Spleen (tissue), 11 donors: ENCODE data around the gene ZNF76. TPM values are rescaled to one million over a fixed set of nuclear protein-coding genes. Genes with fewer than 3 reads are reported as not detected.

Experiments used
- DNase-seq: peaks from one replicate; pipeline ENCODE4 v3.0.0-alpha.2; 2020
- H3K27ac ChIP-seq, 8 donors: fragments of 200-600 bp; sonication (generic) in 7 of 8; 1 replicate in 4 of 8; 2 replicates in 4 of 8; pipeline versions ENCODE4 v1.5.0 to v1.8.0; 2016 to 2021; ENCODE audit warnings: inconsistent platforms in 4 of 8, mild to moderate bottlenecking in 4 of 8, moderate library complexity in 1 of 8
- H3K27me3 ChIP-seq, 7 donors: fragments of 200-600 bp; sonication (generic) in 6 of 7; replicated peaks in 1 of 7; 1 replicate in 4 of 7; 2 replicates in 3 of 7; pipeline versions ENCODE4 v1.5.0 to v1.8.0; 2016 to 2021; ENCODE audit warnings: inconsistent platforms in 3 of 7, mild to moderate bottlenecking in 1 of 7
- H3K36me3 ChIP-seq, 6 donors: fragments of 200-600 bp; sonication (generic) in 5 of 6; 1 replicate in 4 of 6; 2 replicates in 2 of 6; pipeline versions ENCODE4 v1.5.0 to v1.8.0; 2016 to 2021; ENCODE audit warnings: inconsistent platforms in 2 of 6
- H3K4me1 ChIP-seq, 6 donors: fragments of 200-600 bp; sonication (generic) in 5 of 6; 1 replicate in 3 of 6; 2 replicates in 3 of 6; pipeline versions ENCODE4 v1.5.0 to v1.8.0; 2016 to 2021; ENCODE audit warnings: inconsistent platforms in 3 of 6
- H3K4me3 ChIP-seq, 8 donors: fragments of 200-600 bp; sonication (generic) in 7 of 8; 1 replicate in 4 of 8; 2 replicates in 4 of 8; pipeline versions ENCODE4 v1.5.0 to v1.8.0; 2016 to 2021; ENCODE audit warnings: inconsistent platforms in 4 of 8, mild to moderate bottlenecking in 4 of 8, moderate library complexity in 2 of 8
- H3K9me3 ChIP-seq, 8 donors: fragments of 200-600 bp; sonication (generic) in 7 of 8; 1 replicate in 4 of 8; 2 replicates in 4 of 8; pipeline versions ENCODE4 v1.5.0 to v1.8.0; 2016 to 2021; ENCODE audit warnings: inconsistent platforms in 4 of 8
- CTCF ChIP-seq, 11 experiments: fragments of 200-600 bp in 7 of 11; fragments of 450-650 bp in 4 of 11; sonication (generic) in 4 of 11; IDR thresholded peaks in 8 of 11; conservative IDR thresholded peaks in 3 of 11; 1 replicate in 7 of 11; 2 replicates in 4 of 11; pipeline versions ENCODE4 v1.4.0 to v1.8.0; 2016 to 2021; ENCODE audit warnings: antibody characterized with exemption in 11 of 11, inconsistent platforms in 4 of 11, mild to moderate bottlenecking in 1 of 11
- POLR2A ChIP-seq, 3 donors: fragments of 450-650 bp; IDR thresholded peaks; one replicate each; pipeline ENCODE4 v1.5.1; 2017; ENCODE audit warnings: antibody characterized with exemption in 3 of 3, mild to moderate bottlenecking in 1 of 3
- POLR2AphosphoS5 ChIP-seq, 3 donors: sonication (generic); formaldehyde crosslinking; IDR thresholded peaks; one replicate each; pipeline ENCODE4 v1.5.1; 2017; ENCODE audit warnings: antibody characterized with exemption in 3 of 3
- WGBS, 5 donors: extraction: QIAGEN DNeasy Blood & Tissue Kit in 3 of 5; methylation state at CpG; one replicate each; pipeline versions ENCODE4 v1.1.5 to v1.1.7; 2013 to 2018; 5-methylcytosine and 5-hydroxymethylcytosine counted together
- intact Hi-C: fragments of 100-400 bp; cut with DNase I; formaldehyde crosslinking; loops from one replicate; pipeline ENCODE4 v1.15.0; 2023; ENCODE audit warnings: low total_unique reads
- polyA plus RNA-seq, 3 donors: library from polyadenylated mRNA; stranded (reverse); fragments of 200-250 nt; gene quantifications; one replicate each; pipeline ENCODE4 v1.2.1, GENCODE V29; 2013
- total RNA-seq, 7 donors: library from RNA; depleted of rRNA in 3 of 7; stranded (reverse); fragments of >200 nt in 3 of 7; fragmentation: NEBNext Ultra II Directional in 4 of 7; extraction: Animal tissue kit (Norgen Biotek cat#: 25700) in 4 of 7; gene quantifications; one replicate each; pipeline versions ENCODE4 v1.1.0 to v1.2.1, GENCODE V29; 2016 to 2021
- donor health status: healthy with polysubstance abuse.
- donor health status: DM: no; HTN: no; CAD: no; lungs with moderate emphysema.
- donor health status: DM: no; HTN: no; CAD: no.
- donor health status: Bipolar disorder and iron deficiency.
- donor health status: healthy.
- donor health status: DM: no; HTN: no; CAD: no.
- donor health status: DM: yes; HTN: yes; CAD: no.

The ZNF76 gene
- total and polyA plus RNA-seq, 10 donors = 25.6 to 80.0 (median 57.8) TPM

GRCh38 chr6:35216851-35217811 lies 42.4 kb upstream of the ZNF76 start:
- TF ChIP-seq POLR2A (IDR thresholded peaks at IDR 0.05) (no peak), CTCF (IDR thresholded peaks at IDR 0.05 in 8 of 11, conservative IDR thresholded peaks at IDR 0.05 in 3 of 11) (no peak), POLR2AphosphoS5 (IDR thresholded peaks at IDR 0.05) (no peak)
- Histone ChIP-seq H3K27me3 (peaks cover 3 to 77% (median 44%) of the 10 kb centered on the region in 7 donors), H3K4me1 (peaks cover 0 to 24% (median 19%) of the 10 kb centered on the region in 6 donors), H3K4me3 (no peak overlapping the region), H3K36me3 (no peaks in the 10 kb centered on the region), H3K9me3 (no peaks in the 10 kb centered on the region), H3K27ac (no peak overlapping the region)
- intact Hi-C loops = no loop called here
- no peak for DNase-seq
- WGBS, 5 donors = 57 to 71% (median 63%) methylated on average over 11 to 13 of the region's 17 CpGs

- H3K4me1 ChIP-seq = peaks cover 0 to 23% (median 19%) of the 10 kb centered on the region in 6 donors
- no peak for TF ChIP-seq POLR2AphosphoS5 (IDR thresholded peaks at IDR 0.05)
- TF ChIP-seq CTCF (IDR thresholded peaks at IDR 0.05 in 8 of 11, conservative IDR thresholded peaks at IDR 0.05 in 3 of 11) = no peak
- no peak for TF ChIP-seq POLR2A (IDR thresholded peaks at IDR 0.05)
- no peak for DNase-seq
- H3K9me3 ChIP-seq = no peaks in the 10 kb centered on the region
- peaks cover 3 to 74% (median 42%) of the 10 kb centered on the region in 7 donors for H3K27me3 ChIP-seq
- H3K4me3 ChIP-seq = no peak overlapping the region
- H3K36me3 ChIP-seq = no peaks in the 10 kb centered on the region
- no peak overlapping the region for H3K27ac ChIP-seq
- intact Hi-C loops = no loop called here
- WGBS, 5 donors = 31 to 64% (median 37%) methylated on average over 4 of the region's 4 CpGs
Observed at GRCh38 chr6:35218021-35218420, 41.5 kb upstream of the ZNF76 start.

GRCh38 chr6:35218456-35218855 lies 41.1 kb upstream of the ZNF76 start:
- H3K4me1 ChIP-seq = peaks cover 0 to 18% (median 16%) of the 10 kb centered on the region in 6 donors
- peaks cover 3 to 69% (median 38%) of the 10 kb centered on the region in 7 donors for H3K27me3 ChIP-seq
- no peak for DNase-seq
- 54 to 90% (median 84%) methylated on average over 2 to 4 of the region's 4 CpGs for WGBS, 5 donors
- H3K36me3 ChIP-seq = no peaks in the 10 kb centered on the region
- intact Hi-C loops = no loop called here
- no peak overlapping the region for H3K4me3 ChIP-seq
- H3K27ac ChIP-seq = no peak overlapping the region
- TF ChIP-seq POLR2AphosphoS5 (IDR thresholded peaks at IDR 0.05) = no peak
- TF ChIP-seq CTCF (IDR thresholded peaks at IDR 0.05 in 8 of 11, conservative IDR thresholded peaks at IDR 0.05 in 3 of 11) = no peak
- TF ChIP-seq POLR2A (IDR thresholded peaks at IDR 0.05) = no peak
- no peaks in the 10 kb centered on the region for H3K9me3 ChIP-seq

- TF ChIP-seq POLR2A (IDR thresholded peaks at IDR 0.05) = no peak
- TF ChIP-seq CTCF (IDR thresholded peaks at IDR 0.05 in 8 of 11, conservative IDR thresholded peaks at IDR 0.05 in 3 of 11) = no peak
- TF ChIP-seq POLR2AphosphoS5 (IDR thresholded peaks at IDR 0.05) = no peak
- H3K4me1 ChIP-seq = peaks cover 0 to 5% (median 3%) of the 10 kb centered on the region in 6 donors
- intact Hi-C loops = no loop called here
- no peak overlapping the region for H3K4me3 ChIP-seq
- DNase-seq = no peak
- no peak overlapping the region for H3K27ac ChIP-seq
- H3K27me3 ChIP-seq = peaks cover 0 to 56% (median 26%) of the 10 kb centered on the region in 7 donors
- no peaks in the 10 kb centered on the region for H3K9me3 ChIP-seq
- 73 to 86% (median 76%) methylated on average over 4 of the region's 4 CpGs for WGBS, 5 donors
- H3K36me3 ChIP-seq = no peaks in the 10 kb centered on the region
Observed at GRCh38 chr6:35219683-35220326, 39.7 kb upstream of the ZNF76 start.
